ENCODE data around the gene RAI1.

Gene RAI1

DNA sequence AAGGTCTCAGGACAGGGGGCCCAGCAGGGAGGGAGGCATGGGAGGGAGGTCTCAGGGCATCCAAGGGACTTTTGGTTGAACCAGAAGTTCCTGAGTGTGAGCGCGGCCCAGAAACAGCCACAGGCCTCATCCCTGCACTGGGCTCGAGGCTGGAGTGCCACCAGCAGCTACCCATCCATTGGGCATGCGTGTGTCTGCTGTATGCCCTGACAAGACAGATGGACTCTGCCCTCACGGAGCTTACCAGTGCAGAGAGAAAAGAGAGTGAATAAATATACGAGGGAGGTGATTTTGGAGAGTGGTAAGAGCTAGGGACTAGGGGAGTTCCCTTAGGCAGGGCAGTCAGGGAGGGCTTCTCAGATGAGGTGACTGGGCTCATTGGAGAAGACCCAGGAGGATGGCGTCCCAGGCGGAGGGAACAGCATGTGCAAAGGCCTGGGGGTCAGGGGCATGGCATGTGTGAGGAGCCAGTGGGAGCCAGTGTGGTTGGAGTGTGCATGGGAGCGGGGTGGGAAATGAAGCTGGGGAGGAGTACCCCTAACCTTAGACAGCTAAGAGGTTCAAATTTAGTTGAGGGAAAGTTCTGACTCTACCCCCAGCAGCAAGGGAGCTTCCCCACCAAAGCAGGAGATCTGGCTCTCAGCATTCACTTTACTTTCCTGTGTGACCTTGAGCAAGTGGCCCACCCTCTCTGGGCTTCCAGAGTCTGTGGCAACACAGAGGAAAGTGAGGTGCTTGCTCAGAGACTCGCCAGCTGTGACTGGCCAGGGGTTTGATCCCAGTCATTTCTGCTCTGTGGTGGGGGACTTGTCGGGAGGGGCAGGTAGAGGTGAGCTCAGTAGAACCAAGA is 80.9 kb downstream of the RAI1 start:
- no peak for DNase-seq (ENCODE audit: extremely low spot score)
- TF ChIP-seq, protein P1, sequence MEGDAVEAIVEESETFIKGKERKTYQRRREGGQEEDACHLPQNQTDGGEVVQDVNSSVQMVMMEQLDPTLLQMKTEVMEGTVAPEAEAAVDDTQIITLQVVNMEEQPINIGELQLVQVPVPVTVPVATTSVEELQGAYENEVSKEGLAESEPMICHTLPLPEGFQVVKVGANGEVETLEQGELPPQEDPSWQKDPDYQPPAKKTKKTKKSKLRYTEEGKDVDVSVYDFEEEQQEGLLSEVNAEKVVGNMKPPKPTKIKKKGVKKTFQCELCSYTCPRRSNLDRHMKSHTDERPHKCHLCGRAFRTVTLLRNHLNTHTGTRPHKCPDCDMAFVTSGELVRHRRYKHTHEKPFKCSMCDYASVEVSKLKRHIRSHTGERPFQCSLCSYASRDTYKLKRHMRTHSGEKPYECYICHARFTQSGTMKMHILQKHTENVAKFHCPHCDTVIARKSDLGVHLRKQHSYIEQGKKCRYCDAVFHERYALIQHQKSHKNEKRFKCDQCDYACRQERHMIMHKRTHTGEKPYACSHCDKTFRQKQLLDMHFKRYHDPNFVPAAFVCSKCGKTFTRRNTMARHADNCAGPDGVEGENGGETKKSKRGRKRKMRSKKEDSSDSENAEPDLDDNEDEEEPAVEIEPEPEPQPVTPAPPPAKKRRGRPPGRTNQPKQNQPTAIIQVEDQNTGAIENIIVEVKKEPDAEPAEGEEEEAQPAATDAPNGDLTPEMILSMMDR (IDR thresholded peaks at IDR 0.05; ENCODE audit: control extremely low read depth, extremely low read depth, low read depth, missing control alignments) = no peak
- POLR2A ChIA-PET = no interaction called here
- CTCF ChIA-PET = interaction anchor here (1.0 to 1.5 kb wide), 7 partner anchors 8 to 265 kb away, joined by 3 to 7 read pairs (median 3); no protein-coding TSS in a partner anchor

DNA sequence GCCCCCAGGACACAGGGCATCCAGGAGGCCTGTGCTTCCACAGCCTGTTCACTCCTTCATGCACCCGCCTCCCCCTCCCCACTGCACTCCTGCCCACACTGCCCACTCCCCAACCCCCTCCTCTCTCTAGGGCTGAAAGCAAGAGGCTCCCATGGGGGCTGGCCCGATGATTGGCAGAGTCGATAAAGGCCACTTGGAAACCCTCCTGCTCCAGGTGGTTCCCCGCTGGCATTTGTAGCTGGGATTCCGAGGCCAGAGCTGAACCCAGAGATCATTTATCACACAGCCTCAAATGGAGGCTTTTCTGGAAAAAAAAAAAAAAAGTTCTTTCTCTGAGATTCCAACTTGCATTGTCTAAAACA is 81.5 kb downstream of the RAI1 start:
- CTCF ChIA-PET = interaction anchor here (0.7 to 1.5 kb wide), 5 partner anchors 12 to 266 kb away, joined by 3 to 7 read pairs (median 3); no protein-coding TSS in a partner anchor

DNA sequence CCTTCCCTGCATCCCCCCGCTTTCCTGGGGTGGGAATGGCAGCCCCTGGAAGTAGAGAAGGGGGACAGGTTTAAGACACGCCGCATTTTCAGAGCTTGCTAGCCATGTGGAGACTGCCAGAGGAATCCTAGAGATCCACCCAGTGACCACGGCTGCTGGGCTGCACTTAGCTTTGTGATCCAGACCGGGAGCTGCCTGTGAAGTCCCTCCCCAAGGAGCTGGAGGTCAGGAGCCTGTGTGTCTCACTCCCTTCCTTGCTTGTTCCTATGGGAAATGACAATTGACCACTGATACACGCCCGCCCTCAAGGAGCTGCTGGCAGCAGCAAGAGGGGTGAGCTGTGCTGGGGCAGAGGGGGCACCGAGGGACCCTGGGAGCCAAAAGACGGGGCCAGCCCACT is 81.9 kb downstream of the RAI1 start:
- CTCF ChIA-PET = interaction anchor here (0.7 to 1.5 kb wide), 4 partner anchors 12 to 266 kb away, joined by 3 to 7 read pairs (median 3); no protein-coding TSS in a partner anchor
- DNase-seq (ENCODE audit: extremely low spot score) = no peak
- POLR2A ChIA-PET = interaction anchor here (0.7 kb wide), 1 partner anchor 70 kb away, joined by 4 read pairs; no protein-coding TSS in a partner anchor
- TF ChIP-seq, protein P1 (IDR thresholded peaks at IDR 0.05; ENCODE audit: control extremely low read depth, extremely low read depth, low read depth, missing control alignments) = no peak

More for the DNA sequence above, 81.5 kb downstream of the RAI1 start:
- DNase-seq (ENCODE audit: extremely low spot score) = no peak
- POLR2A ChIA-PET = interaction anchor here (0.7 kb wide), 1 partner anchor 70 kb away, joined by 4 read pairs; no protein-coding TSS in a partner anchor
- TF ChIP-seq, protein P1 (IDR thresholded peaks at IDR 0.05; ENCODE audit: control extremely low read depth, extremely low read depth, low read depth, missing control alignments) = no peak

DNA sequence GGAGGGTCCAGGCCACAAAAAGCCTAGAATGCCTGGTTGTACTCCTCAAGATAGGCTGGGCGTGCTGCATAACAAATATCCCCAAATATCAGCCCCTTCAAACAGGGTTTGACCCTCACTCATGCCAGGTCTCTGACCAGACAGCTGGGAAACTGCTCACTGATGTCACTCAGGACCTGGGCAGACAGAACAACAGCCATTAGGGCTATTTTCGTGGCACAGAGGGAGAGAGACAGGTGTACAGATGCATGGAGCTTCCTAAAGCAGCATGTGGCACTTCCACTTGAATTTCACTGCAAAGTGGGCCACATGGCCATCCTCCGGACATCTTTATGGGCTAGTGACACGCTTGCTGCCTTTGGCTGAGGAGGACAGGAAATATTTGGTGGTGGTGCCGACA is 82.5 kb downstream of the RAI1 start:
- DNase-seq (ENCODE audit: extremely low spot score) = no peak
- TF ChIP-seq, protein P1 (IDR thresholded peaks at IDR 0.05; ENCODE audit: control extremely low read depth, extremely low read depth, low read depth, missing control alignments) = no peak
- ChIA-PET POLR2A (no interaction called here), CTCF (interaction anchor here (0.8 to 1.3 kb wide), 2 partner anchors 88 to 267 kb away, joined by 3 read pairs; no protein-coding TSS in a partner anchor)

DNA sequence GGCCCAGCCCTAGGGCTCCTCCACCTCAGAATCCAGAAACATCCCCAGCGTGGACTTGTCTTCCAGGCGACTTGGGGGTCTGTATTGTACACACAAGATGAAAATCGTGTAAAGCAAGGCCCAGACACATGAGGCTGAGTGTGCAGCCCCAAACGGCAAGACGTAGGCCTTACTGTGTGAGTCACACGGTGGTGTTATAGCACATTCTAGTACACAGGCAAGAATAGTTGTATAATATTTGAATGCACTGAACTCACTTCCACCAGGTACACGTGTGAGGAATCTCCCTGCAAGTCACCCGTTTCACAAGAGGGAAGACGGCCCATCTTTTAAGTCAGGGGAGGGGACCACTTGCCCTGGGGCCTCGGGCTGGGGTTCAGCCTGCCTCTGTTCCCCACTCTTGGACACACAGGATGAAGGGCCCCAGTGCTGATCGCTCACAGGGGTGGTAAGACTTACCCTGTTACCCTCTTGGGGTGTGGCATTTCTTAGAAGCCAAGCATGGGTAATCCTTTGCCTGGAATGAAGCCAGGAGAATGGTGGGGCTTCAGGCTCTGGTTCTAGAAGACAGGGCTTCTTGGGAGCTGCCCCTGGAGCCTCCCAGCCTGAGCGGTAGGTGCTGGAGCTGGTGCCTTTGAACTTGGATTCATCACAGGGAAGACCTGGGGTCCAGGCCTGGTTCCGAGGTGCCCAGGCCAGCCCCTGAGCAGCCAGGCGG is 84.3 kb downstream of the RAI1 start:
- TF ChIP-seq, protein P1 (IDR thresholded peaks at IDR 0.05; ENCODE audit: control extremely low read depth, extremely low read depth, low read depth, missing control alignments) = no peak
- ChIA-PET CTCF (interaction anchor here (1.0 kb wide), 1 partner anchor 23 kb away, joined by 3 read pairs; no protein-coding TSS in a partner anchor), POLR2A (no interaction called here)
- DNase-seq (ENCODE audit: extremely low spot score) = no peak

DNA sequence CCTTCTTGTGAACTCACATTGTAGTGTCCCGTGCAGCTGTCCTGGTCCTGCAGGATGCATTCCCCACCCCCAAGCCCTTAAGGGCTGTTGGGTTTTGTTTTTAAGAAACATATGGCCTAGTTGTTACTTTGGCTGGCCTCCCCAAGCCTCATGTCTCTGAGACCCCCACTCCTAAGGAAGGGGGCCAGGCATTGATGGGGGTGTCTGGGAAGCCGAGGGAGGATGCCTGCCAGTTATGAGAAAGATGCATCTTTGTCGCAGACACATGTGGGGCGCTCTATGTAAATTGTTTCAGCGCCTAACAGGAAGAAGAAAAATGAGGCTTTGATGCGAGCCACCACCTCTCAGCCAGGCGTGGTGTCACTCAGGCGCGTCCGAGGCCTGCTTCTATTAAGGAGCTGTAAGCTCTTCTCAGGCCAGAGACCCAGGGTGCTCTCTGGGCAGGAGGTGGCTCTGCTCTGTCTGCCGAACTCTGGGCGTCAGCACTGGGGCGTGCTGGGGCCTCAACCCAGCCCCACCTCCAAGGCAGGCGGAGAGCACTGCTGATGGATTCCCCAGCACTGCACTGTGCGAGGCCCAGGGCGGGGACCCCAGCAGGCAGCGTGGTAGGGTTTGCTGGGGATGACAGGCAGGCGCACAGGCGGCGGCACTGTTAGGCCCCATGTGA is 85.0 kb downstream of the RAI1 start:
- ChIA-PET POLR2A (interaction anchor here (0.5 kb wide), 1 partner anchor 267 kb away, joined by 3 read pairs; no protein-coding TSS in a partner anchor), CTCF (interaction anchor here (1.0 kb wide), 1 partner anchor 22 kb away, joined by 3 read pairs; no protein-coding TSS in a partner anchor)
- TF ChIP-seq, protein P1 (IDR thresholded peaks at IDR 0.05; ENCODE audit: control extremely low read depth, extremely low read depth, low read depth, missing control alignments) = no peak
- DNase-seq (ENCODE audit: extremely low spot score) = peak; percentile 79

Data from GM10248 (cell line).